Cardiac fibroblast (primary cell): ENCODE results near the gene BAZ1A.

Experiments
- DNase-seq, 2 donors: peaks; one replicate each; pipeline versions ENCODE4 v3.0.0 to v3.0.0-alpha.2; 2010; ENCODE audit warnings: low read depth in 2 of 2
- H3K4me3 ChIP-seq, 2 donors: replicated peaks in 1 of 2; 1 replicate in 1 of 2; 2 replicates in 1 of 2; pipeline ENCODE4 v1.5.1; 2011; ENCODE audit warnings: low read depth in 2 of 2, low read length in 2 of 2, mild to moderate bottlenecking in 2 of 2, moderate library complexity in 1 of 2
- CTCF ChIP-seq: IDR thresholded peaks from one replicate; pipeline ENCODE4 v1.5.1; 2011; ENCODE audit warnings: low read depth, mild to moderate bottlenecking, low read length, inconsistent platforms

The BAZ1A gene

GRCh38 chr14:34872822-34873588 lies 2.2 kb downstream of the BAZ1A start:
- peak overlapping the region; percentile 83 to 85 for H3K4me3 ChIP-seq
- no peak for TF ChIP-seq CTCF
- peak; percentile 57 to 59 for DNase-seq

- no peak for DNase-seq
- no peak overlapping the region for H3K4me3 ChIP-seq
- no peak for TF ChIP-seq CTCF
Measured at GRCh38 chr14:34867199-34867598, 8.0 kb downstream of the BAZ1A start.

- no peak for DNase-seq
- TF ChIP-seq CTCF: no peak
Measured at GRCh38 chr14:34865889-34866574, 9.1 kb downstream of the BAZ1A start.

GRCh38 chr14:34863844-34864243 lies 11.3 kb downstream of the BAZ1A start:
- no peak overlapping the region for H3K4me3 ChIP-seq
- DNase-seq: no peak
- no peak for TF ChIP-seq CTCF

More at GRCh38 chr14:34865889-34866574, 9.1 kb downstream of the BAZ1A start:
- H3K4me3 ChIP-seq: no peak overlapping the region

GRCh38 chr14:34858765-34859164 lies 16.4 kb downstream of the BAZ1A start:
- H3K4me3 ChIP-seq: no peak overlapping the region
- no peak for TF ChIP-seq CTCF

GRCh38 chr14:34857689-34858449 lies 17.3 kb downstream of the BAZ1A start:
- TF ChIP-seq CTCF: no peak
- no peak overlapping the region for H3K4me3 ChIP-seq
- no peak for DNase-seq

More at GRCh38 chr14:34858765-34859164, 16.4 kb downstream of the BAZ1A start:
- DNase-seq: no peak
